HG03439 (cell line): ENCODE data around the gene LRFN2.

Source experiments
- ATAC-seq: cut with Tn5 transposase; IDR thresholded peaks from one replicate; pipeline ENCODE4 v1.9.1; 2021; ENCODE audit warnings: mild to moderate bottlenecking, moderate library complexity; ENCODE audit not compliant: unreplicated experiment

The LRFN2 gene

GRCh38 chr6:40408786-40409542 is 178.2 kb downstream of the LRFN2 start:
- no peak for ATAC-seq

- no peak for ATAC-seq
These were observed 179.9 kb downstream of the LRFN2 start for GRCh38 chr6:40407239-40407638.

- ATAC-seq = no peak
These were observed 181.0 kb downstream of the LRFN2 start for GRCh38 chr6:40406175-40406574.

- ATAC-seq = no peak
These were observed 186.4 kb downstream of the LRFN2 start for GRCh38 chr6:40400738-40401137.

GRCh38 chr6:40399888-40400457 is 187.2 kb downstream of the LRFN2 start:
- ATAC-seq = no peak

- ATAC-seq = no peak
These were observed 188.2 kb downstream of the LRFN2 start for GRCh38 chr6:40398810-40399477.

GRCh38 chr6:40398034-40398691 is 189.0 kb downstream of the LRFN2 start:
- no peak for ATAC-seq

GRCh38 chr6:40397287-40398033 is 189.7 kb downstream of the LRFN2 start:
- ATAC-seq = no peak

GRCh38 chr6:40395698-40396076 is 191.5 kb downstream of the LRFN2 start:
- ATAC-seq = no peak

GRCh38 chr6:40395066-40395697 is 192.0 kb downstream of the LRFN2 start:
- no peak for ATAC-seq

GRCh38 chr6:40394381-40394780 is 192.8 kb downstream of the LRFN2 start:
- no peak for ATAC-seq

GRCh38 chr6:40393641-40394040 is 193.5 kb downstream of the LRFN2 start:
- no peak for ATAC-seq

- ATAC-seq = no peak
These were observed 194.6 kb downstream of the LRFN2 start for GRCh38 chr6:40392589-40392988.

GRCh38 chr6:40391851-40392517 is 195.2 kb downstream of the LRFN2 start:
- no peak for ATAC-seq

GRCh38 chr6:40391086-40391485 is 196.1 kb downstream of the LRFN2 start:
- ATAC-seq = no peak

- no peak for ATAC-seq
These were observed 196.9 kb downstream of the LRFN2 start for GRCh38 chr6:40390144-40390800.

- no peak for ATAC-seq
These were observed 197.9 kb downstream of the LRFN2 start for GRCh38 chr6:40389254-40389653.

GRCh38 chr6:40387871-40388264 is 199.3 kb downstream of the LRFN2 start:
- no peak for ATAC-seq

- no peak for ATAC-seq
These were observed 199.9 kb downstream of the LRFN2 start for GRCh38 chr6:40387127-40387870.
